B cell (primary cell): Measurements from ENCODE around the gene BLOC1S2.

Experiments
- EZH2 ChIP-seq: IDR thresholded peaks from 2 replicates; pipeline ENCODE4 v1.6.1; 2012; ENCODE audit warnings: borderline replicate concordance, low read depth, mild to moderate bottlenecking, moderate library complexity, low read length; ENCODE audit not compliant: insufficient read depth, poor library complexity, severe bottlenecking
- TF ChIP-seq, protein P1 (sequence below): fragments of 200-600 bp; IDR thresholded peaks from one replicate; pipeline ENCODE4 v1.8.0; 2022; ENCODE audit warnings: antibody characterized with exemption, mild to moderate bottlenecking

DNA sequence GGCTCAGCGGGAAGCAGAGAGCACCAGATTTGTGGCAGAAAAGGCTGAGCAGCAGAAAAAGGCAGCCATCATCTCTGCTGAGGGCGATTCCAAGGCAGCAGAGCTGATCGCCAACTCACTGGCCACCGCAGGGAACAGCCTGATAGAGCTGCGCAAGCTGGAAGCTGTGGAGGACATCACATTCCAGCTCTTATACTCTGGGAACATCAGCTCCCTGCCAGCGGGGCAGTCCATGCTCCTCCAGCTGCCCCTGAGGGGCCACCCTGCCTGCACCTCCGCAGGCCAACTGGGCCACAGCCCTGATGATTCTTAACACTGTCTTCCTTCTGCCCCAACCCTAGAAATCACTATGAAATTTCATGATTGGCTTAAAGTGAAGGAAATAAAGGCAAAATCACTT is 37.7 kb downstream of the BLOC1S2 start:
- TF ChIP-seq, protein P1, sequence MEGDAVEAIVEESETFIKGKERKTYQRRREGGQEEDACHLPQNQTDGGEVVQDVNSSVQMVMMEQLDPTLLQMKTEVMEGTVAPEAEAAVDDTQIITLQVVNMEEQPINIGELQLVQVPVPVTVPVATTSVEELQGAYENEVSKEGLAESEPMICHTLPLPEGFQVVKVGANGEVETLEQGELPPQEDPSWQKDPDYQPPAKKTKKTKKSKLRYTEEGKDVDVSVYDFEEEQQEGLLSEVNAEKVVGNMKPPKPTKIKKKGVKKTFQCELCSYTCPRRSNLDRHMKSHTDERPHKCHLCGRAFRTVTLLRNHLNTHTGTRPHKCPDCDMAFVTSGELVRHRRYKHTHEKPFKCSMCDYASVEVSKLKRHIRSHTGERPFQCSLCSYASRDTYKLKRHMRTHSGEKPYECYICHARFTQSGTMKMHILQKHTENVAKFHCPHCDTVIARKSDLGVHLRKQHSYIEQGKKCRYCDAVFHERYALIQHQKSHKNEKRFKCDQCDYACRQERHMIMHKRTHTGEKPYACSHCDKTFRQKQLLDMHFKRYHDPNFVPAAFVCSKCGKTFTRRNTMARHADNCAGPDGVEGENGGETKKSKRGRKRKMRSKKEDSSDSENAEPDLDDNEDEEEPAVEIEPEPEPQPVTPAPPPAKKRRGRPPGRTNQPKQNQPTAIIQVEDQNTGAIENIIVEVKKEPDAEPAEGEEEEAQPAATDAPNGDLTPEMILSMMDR, result no peak
- TF ChIP-seq EZH2, result no peak
